ENCODE measurements around the gene SLC35E4. TPM values are rescaled to one million over a fixed set of nuclear protein-coding genes. Genes with fewer than 3 reads are reported as not detected.

Gene SLC35E4
- total and polyA plus RNA-seq, 9 of the 15 experiments (the other 6 are each of a cell fraction or from before 2014, with no cell fraction given), result 0.06 to 2.3 (median 0.86) TPM; not detected in 1

GRCh38 chr22:30606455-30607299, 28.9 kb upstream of the SLC35E4 start, which contains the start of gene TCN2 (continued):
- 0 out of 2 replicates have a peak, but pooled peaks have one; percentile 14 for TF ChIP-seq LEF1 (IDR thresholded peaks at IDR 0.05)
- no peak for TF ChIP-seq PURB (CRISPR knock-in tag; IDR thresholded peaks at IDR 0.05; ENCODE audit: low read depth)
- TF ChIP-seq TFAM (CRISPR knock-in tag; conservative IDR thresholded peaks at IDR 0.05), result no peak
- TF ChIP-seq ZNF707 (CRISPR knock-in tag; conservative IDR thresholded peaks at IDR 0.05), result no peak
- peak; percentile 93 for TF ChIP-seq USF2 (CRISPR knock-in tag; IDR thresholded peaks at IDR 0.05)
- TF ChIP-seq CHCHD3 (CRISPR knock-in tag; IDR thresholded peaks at IDR 0.05), result no peak
- no peak for TF ChIP-seq TEAD2 (tag; IDR thresholded peaks at IDR 0.05)
- TF ChIP-seq TFE3 (CRISPR knock-in tag; IDR thresholded peaks at IDR 0.05), result peak; percentile 93
- TF ChIP-seq ZMIZ1 (IDR thresholded peaks at IDR 0.05; ENCODE audit: low read depth in 2 of 2, low read length in 2 of 2), result no peak
- TF ChIP-seq HMG20B (CRISPR knock-in tag; IDR thresholded peaks at IDR 0.05), result no peak
- no peak for TF ChIP-seq SMARCA5 (IDR thresholded peaks at IDR 0.05)
- TF ChIP-seq THAP12 (CRISPR knock-in tag; IDR thresholded peaks at IDR 0.05), result no peak
- TF ChIP-seq FOXA1 (IDR thresholded peaks at IDR 0.05; ENCODE audit: borderline replicate concordance), result no peak
- TF ChIP-seq ZNF398 (CRISPR knock-in tag; IDR thresholded peaks at IDR 0.05), result no peak
